ENCODE measurements around the gene PPM1J. TPM values are rescaled to one million over a fixed set of nuclear protein-coding genes. Genes with fewer than 3 reads are reported as not detected.

Gene PPM1J
- total and polyA plus RNA-seq, 2 of the 13 experiments (the other 11 are each of a cell fraction or from before 2014, with no cell fraction given) = 0.07 to 0.22 TPM

DNA sequence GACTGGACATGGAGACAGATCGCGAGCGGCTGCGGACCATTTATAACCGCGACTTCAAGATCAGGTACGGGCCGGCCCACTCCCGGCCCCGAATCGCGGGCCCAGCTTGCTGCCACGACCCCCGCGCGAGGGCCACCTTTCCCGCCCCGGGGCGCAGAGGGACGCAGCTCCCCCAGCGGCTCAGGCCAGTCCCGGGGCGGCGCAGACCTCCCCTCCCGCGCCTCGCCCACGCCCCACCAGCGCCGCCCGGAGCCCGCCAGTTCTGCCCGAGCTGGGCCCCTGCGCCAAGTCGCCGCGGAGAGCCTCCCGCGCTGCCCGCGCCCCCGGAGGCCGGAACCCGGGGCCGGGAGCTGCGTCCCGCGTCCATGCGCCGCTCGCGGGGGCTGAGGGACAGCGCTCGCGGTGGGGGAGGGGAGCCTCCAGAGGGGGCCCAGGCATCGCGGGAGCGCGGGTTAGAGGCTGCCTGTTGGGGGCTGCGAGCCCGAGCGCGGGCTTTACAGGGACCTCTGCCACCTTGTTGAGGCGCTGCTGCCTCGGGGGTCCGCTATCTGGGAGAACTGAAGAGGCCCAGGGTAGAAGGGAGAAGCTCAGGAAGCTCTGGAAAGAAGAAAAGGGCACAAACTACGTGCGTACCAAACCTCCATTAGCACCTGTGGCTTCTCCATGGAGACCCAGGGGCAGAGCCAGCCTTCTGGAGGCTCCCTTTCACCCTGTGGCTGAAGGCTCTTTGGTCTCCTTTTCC is 40.0 kb downstream of the PPM1J start (continued):
- TF ChIP-seq, protein P1, sequence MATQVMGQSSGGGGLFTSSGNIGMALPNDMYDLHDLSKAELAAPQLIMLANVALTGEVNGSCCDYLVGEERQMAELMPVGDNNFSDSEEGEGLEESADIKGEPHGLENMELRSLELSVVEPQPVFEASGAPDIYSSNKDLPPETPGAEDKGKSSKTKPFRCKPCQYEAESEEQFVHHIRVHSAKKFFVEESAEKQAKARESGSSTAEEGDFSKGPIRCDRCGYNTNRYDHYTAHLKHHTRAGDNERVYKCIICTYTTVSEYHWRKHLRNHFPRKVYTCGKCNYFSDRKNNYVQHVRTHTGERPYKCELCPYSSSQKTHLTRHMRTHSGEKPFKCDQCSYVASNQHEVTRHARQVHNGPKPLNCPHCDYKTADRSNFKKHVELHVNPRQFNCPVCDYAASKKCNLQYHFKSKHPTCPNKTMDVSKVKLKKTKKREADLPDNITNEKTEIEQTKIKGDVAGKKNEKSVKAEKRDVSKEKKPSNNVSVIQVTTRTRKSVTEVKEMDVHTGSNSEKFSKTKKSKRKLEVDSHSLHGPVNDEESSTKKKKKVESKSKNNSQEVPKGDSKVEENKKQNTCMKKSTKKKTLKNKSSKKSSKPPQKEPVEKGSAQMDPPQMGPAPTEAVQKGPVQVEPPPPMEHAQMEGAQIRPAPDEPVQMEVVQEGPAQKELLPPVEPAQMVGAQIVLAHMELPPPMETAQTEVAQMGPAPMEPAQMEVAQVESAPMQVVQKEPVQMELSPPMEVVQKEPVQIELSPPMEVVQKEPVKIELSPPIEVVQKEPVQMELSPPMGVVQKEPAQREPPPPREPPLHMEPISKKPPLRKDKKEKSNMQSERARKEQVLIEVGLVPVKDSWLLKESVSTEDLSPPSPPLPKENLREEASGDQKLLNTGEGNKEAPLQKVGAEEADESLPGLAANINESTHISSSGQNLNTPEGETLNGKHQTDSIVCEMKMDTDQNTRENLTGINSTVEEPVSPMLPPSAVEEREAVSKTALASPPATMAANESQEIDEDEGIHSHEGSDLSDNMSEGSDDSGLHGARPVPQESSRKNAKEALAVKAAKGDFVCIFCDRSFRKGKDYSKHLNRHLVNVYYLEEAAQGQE (IDR thresholded peaks at IDR 0.05; ENCODE audit: borderline replicate concordance in 1 of 2, low read depth in 1 of 2, low read length in 2 of 2) = no peak
- TF ChIP-seq HCFC1 (IDR thresholded peaks at IDR 0.05; ENCODE audit: low read depth, low read length) (no peak), SAP130 (CRISPR knock-in tag; IDR thresholded peaks at IDR 0.05; ENCODE audit: low read depth) (peak; percentile 31; the same call in 1 of the 2 replicates), ZNF446 (CRISPR knock-in tag; IDR thresholded peaks at IDR 0.05) (peak; percentile 63; the same call in 1 of the 2 replicates), ZNF232 (CRISPR knock-in tag; IDR thresholded peaks at IDR 0.05; ENCODE audit: borderline replicate concordance) (no peak), ZNF879 (CRISPR knock-in tag; IDR thresholded peaks at IDR 0.05) (no peak), FOXC1 (CRISPR knock-in tag; IDR thresholded peaks at IDR 0.05; ENCODE audit: borderline replicate concordance) (0 out of 2 replicates have a peak, but pooled peaks have one; percentile 19), ZNF850 (CRISPR knock-in tag; conservative IDR thresholded peaks at IDR 0.05) (no peak), ERF (CRISPR knock-in tag; IDR thresholded peaks at IDR 0.05) (no peak), ZNF431 (CRISPR knock-in tag; IDR thresholded peaks at IDR 0.05; ENCODE audit: borderline replicate concordance, low read depth) (0 out of 2 replicates have a peak, but pooled peaks have one; percentile 78), ZNF720 (CRISPR knock-in tag; IDR thresholded peaks at IDR 0.05) (no peak), ZNF138 (CRISPR knock-in tag; IDR thresholded peaks at IDR 0.05; ENCODE audit: low read depth) (0 out of 2 replicates have a peak, but pooled peaks have one; percentile 18), ZNF841 (CRISPR knock-in tag; IDR thresholded peaks at IDR 0.05; ENCODE audit: borderline replicate concordance) (no peak)
- TF ChIP-seq, protein P2, sequence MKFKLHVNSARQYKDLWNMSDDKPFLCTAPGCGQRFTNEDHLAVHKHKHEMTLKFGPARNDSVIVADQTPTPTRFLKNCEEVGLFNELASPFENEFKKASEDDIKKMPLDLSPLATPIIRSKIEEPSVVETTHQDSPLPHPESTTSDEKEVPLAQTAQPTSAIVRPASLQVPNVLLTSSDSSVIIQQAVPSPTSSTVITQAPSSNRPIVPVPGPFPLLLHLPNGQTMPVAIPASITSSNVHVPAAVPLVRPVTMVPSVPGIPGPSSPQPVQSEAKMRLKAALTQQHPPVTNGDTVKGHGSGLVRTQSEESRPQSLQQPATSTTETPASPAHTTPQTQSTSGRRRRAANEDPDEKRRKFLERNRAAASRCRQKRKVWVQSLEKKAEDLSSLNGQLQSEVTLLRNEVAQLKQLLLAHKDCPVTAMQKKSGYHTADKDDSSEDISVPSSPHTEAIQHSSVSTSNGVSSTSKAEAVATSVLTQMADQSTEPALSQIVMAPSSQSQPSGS (CRISPR knock-in tag; IDR thresholded peaks at IDR 0.05) = no peak
- TF ChIP-seq, protein P3, sequence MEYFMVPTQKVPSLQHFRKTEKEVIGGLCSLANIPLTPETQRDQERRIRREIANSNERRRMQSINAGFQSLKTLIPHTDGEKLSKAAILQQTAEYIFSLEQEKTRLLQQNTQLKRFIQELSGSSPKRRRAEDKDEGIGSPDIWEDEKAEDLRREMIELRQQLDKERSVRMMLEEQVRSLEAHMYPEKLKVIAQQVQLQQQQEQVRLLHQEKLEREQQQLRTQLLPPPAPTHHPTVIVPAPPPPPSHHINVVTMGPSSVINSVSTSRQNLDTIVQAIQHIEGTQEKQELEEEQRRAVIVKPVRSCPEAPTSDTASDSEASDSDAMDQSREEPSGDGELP (IDR thresholded peaks at IDR 0.05; ENCODE audit: borderline replicate concordance, low read depth) = no peak
- TF ChIP-seq, protein P4, sequence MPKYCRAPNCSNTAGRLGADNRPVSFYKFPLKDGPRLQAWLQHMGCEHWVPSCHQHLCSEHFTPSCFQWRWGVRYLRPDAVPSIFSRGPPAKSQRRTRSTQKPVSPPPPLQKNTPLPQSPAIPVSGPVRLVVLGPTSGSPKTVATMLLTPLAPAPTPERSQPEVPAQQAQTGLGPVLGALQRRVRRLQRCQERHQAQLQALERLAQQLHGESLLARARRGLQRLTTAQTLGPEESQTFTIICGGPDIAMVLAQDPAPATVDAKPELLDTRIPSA (CRISPR knock-in tag; IDR thresholded peaks at IDR 0.05; ENCODE audit: borderline replicate concordance) = no peak
- TF ChIP-seq, protein P5, sequence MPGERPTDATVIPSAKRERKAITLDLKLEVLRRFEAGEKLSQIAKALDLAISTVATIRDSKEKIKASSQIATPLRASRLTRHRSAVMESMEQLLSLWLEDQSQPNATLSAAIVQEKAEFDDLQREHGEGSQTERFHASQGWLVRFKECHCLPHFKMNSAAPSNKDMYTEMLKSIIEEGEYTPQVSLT (CRISPR knock-in tag; IDR thresholded peaks at IDR 0.05; ENCODE audit: borderline replicate concordance, low read depth) = no peak
- TF ChIP-seq, protein P6, sequence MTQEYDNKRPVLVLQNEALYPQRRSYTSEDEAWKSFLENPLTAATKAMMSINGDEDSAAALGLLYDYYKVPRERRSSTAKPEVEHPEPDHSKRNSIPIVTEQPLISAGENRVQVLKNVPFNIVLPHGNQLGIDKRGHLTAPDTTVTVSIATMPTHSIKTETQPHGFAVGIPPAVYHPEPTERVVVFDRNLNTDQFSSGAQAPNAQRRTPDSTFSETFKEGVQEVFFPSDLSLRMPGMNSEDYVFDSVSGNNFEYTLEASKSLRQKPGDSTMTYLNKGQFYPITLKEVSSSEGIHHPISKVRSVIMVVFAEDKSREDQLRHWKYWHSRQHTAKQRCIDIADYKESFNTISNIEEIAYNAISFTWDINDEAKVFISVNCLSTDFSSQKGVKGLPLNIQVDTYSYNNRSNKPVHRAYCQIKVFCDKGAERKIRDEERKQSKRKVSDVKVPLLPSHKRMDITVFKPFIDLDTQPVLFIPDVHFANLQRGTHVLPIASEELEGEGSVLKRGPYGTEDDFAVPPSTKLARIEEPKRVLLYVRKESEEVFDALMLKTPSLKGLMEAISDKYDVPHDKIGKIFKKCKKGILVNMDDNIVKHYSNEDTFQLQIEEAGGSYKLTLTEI (CRISPR knock-in tag; conservative IDR thresholded peaks at IDR 0.05) = no peak

All from HepG2 (cell line).